Cerebellar nuclear complex (tissue), 1 donor: ENCODE results near the gene ZNF341.
"Not testable (repeated sequence)": the region's sequence is repeated elsewhere in the genome, so short reads cannot be mapped to it uniquely, and the experiment has no call there.

Experiments used
- DNase-seq, 2 experiments: peaks; one replicate each; lab custom pipeline; 2025; lab: John Stamatoyannopoulos, UW

Gene ZNF341

GRCh38 chr20:33731693-33732165, at the start of gene ZNF341:
TSS of gene ZNF341 (plus strand) at chr20:33731996. CDS start at chr20:33732022, 26 bp downstream.
- peak in 1 of 2 experiments; percentile 4 for DNase-seq

GRCh38 chr20:33684533-33685327, 47.1 kb upstream of the ZNF341 start:
- DNase-seq: no peak

- no peak for DNase-seq
These were observed 46.3 kb upstream of the ZNF341 start for GRCh38 chr20:33685328-33686099.

GRCh38 chr20:33686100-33686983, 45.5 kb upstream of the ZNF341 start, which contains the start of gene E2F1:
TSS of gene E2F1 (minus strand) at chr20:33686385. CDS start at chr20:33686264, 121 bp downstream.
- DNase-seq: peak in 1 of 2 experiments; percentile 75

GRCh38 chr20:33686984-33687366, 44.8 kb upstream of the ZNF341 start:
- no peak for DNase-seq

DNA sequence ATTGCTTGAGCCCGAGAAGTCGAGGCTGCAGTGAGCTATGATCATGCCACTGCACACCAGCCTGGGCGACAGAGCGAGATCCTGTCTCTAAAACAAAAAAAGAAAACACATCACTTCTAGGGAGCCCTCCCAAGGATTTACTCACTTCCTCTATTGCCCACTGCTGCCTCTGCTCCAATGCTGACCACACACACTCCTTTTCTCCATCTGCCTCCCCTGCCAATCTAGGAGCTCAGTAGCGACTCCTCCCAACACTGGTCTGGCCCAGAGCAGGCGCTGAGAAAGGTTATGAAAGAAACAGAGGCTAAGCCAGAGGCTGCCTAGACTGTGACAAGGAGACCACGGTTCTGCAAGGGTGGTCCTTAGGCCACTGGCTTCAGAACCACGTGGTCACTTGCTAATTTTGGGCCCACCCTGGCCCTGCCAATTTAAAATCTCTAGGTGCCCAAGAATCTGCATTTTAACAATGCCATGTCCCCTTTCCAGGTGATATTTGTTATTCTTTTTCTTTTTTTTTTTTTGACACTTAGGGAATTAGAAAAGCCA, 44.4 kb upstream of the ZNF341 start:
- no peak for DNase-seq

DNA sequence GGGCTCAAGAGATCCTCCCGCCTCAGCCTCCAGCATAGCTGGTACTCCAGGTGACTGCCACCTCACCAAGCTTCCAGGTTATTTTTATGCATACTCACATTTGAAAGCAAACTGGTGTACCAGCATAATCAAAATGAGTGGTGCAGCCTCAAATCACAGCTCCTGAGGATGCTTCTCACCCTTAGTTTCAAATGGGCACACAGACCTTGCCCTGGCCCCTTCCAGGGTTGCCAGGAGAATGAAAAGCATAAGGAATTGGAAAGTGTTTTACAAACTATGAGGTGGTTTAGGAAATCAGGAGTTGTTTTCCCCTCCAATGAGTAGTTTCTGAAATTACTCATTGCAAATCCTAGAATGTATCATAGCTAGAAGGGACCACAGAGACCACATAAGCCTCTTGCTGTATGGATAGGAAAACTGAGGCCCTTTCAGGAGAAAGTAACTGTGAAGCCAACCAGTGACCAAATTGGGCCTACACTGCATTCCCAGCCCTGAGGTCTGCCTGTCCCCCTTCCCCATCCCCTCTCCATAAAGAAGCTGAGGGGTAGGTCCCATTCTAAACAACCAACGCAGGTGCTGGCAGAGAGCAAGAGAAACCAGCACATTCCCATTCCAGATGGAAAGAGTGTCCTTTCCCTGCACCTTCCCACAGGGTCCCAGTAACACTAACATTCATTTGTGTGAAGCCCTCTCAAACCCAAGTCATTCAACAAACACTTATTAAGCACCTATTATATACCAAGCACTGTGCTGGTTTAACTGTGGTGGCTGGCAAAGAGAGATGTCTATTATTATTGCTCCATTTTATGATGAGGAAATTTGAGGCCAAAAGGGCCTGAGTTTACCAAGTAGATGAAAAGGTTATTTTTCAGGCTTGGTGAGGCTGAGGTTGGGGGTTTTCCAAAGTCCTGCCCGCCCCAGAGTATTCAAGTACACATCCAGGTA, 43.5 kb upstream of the ZNF341 start:
- no peak for DNase-seq

- DNase-seq: no peak
These were observed 42.8 kb upstream of the ZNF341 start for GRCh38 chr20:33688938-33689424.

DNA sequence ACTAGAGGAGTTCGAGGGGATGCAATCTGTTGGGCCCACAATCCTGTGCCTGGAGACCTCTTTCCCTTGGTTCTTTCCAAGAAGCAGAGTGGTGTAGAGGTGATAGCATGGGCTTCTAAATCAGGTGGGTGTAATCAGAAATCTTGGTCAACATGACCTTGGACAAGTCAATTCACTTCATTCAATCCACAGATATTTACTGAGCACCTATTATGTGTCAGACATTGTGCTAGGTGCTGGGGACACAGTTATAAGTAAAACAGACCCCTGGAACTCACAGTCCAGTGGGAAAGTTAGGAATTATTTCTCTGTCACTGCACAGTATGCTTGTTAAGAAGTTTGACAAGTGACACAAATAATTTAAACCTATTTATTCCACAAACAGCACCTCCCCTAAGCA, 42.3 kb upstream of the ZNF341 start:
- DNase-seq: no peak

DNA sequence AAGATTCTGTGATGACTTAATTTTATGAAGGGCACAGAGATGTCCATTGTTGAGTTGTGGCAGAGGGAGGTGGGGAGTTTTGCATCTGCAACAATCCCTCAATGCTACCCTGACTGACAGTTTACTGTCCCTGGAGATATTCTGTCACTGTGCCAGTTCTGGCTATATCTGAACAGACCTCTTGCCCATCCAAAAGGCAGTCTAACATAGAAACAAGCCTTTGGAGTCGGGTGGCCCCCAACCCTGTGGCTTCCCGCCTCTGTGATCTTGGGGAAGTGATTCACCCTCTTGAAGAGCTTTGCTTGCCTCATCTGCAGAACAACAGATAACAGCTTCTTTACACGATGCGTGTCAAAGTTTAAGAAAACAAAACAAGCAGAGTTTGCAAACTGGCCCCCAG, 41.8 kb upstream of the ZNF341 start:
- DNase-seq: no peak

DNA sequence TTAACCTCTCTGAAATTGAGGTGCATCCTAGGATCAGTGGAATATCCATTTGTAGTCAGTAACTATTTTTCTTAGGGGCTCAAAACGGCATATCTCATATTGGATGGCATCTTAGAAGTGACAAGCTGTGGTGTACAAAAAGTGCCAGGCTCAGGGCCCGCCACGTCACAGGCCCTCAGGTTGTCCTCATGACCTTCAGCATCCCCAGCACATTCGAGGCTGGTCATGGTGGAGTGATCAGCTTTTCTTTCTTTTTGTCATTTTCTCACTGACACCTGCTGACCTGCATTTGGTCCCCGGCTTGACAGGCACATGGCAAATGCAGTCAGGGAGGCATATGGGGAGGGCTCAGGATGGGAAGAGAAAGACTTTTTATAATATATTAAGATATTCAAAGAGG, 38.5 kb upstream of the ZNF341 start:
- no peak for DNase-seq

DNA sequence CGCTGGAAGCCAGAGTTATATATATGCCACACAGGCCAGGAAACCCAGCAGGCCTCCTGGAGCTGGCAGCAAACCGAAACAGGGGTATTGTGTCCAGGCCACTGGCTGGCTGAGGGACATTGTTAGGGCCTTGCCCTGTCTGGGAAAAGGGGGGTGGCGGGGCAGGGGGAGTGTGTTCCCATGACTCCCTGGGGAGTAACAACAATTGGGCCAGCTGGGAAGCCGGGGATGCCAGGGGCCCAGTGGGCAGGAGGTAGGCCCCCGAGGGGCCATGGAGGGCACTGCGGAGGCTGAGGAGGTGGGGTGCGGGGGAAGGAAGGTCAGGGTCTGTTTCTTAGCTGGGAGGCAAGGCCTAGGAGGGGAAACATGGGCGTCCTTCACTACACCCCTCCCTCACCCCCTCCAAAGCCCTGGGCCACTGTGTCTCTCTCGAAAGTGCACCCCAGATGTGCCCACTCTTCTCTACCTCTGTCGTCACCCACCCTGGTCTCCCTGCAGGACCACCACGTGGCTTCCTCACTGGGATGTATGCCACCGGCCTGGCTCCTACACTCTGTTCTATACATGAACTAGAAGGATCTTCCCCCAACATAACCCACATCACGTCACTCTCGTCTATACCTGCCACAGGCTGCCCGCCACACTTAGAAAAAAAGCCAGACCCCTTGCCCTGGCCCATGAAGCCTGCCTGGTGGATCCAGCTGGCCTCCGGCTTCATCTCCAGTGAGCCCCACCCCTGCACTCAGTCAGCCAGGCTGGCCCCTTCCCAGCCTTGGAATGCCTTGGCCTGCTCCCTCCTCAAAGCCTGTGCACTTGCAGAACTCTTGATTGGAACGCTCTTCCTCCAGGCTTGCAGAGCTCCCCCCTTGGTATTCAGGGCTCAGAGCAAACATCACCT, 37.8 kb upstream of the ZNF341 start:
- DNase-seq: no peak

DNA sequence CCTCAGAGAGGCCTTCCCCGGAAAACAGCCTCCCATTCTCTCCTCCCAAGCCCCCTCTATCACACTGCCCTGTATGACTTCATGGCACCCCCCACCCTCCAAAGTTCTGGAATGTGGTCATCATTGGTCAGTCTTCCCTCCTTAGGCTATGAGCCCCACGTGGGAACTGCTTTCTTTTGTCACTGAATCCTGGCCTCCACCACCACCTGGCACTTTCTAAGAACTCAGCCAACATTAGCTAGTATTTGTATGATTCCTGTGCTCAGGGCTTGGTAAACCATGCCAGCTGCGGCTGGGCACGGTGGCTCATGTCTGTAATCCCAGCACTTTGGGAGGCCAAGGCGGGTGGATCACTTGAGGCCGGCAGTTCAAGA, 37.2 kb upstream of the ZNF341 start:
- DNase-seq: no peak

DNA sequence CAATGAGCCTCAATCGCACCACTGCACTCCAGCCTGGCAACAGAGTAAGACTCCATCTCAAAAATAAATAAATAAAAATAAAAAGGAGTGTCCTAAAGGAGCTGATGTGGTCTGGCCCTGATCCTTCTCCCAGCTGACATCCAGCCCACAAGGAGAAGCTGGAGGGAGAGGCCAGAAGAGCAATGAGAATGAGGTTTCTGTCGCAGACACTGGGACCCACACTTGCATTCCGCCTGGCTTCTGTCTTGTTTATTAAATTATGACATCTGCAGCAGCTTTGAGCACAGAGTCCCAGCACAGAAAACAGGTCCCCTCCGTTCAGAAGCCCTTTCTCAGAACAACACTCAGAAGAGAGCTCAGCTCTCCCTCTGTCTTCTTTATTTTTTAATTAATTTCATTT, 35.3 kb upstream of the ZNF341 start:
- DNase-seq: no peak

- DNase-seq: no peak
These were observed 34.7 kb upstream of the ZNF341 start for GRCh38 chr20:33697129-33697528.

GRCh38 chr20:33698966-33699365, 32.8 kb upstream of the ZNF341 start:
- not testable (repeated sequence) for DNase-seq

DNA sequence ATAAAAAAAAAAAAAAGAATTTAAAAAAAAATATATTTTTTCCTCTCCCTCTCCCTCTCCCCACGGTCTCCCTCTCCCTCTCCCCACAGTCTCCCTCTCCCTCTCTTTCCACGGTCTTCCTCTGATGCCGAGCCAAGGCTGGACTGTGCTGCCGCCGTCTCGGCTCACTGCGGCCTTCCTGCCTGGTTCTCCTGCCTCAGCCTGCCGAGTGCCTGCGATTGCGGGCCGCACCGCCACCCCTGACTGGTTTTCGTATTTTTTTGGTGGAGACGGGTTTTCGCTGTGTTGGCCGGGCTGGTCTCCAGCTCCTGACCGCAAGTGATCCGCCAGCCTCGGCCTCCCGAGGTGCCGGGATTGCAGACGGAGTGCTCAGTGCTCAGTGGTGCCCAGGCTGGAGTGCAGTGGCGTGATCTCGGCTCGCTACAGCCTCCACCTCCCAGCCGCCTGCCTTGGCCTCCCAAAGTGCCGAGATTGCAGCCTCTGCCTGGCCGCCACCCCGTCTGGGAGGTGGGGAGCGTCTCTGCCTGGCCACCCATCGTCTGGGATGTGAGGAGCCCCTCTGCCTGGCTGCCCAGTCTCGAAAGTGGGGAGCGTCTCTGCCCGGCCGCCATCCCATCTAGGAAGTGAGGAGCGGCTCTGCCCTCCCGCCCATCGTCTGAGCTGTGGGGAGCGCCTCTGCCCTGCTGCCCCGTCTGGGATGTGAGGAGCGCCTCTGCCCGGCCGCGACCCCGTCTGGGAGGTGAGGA, 30.9 kb upstream of the ZNF341 start:
- not testable (repeated sequence) for DNase-seq

DNA sequence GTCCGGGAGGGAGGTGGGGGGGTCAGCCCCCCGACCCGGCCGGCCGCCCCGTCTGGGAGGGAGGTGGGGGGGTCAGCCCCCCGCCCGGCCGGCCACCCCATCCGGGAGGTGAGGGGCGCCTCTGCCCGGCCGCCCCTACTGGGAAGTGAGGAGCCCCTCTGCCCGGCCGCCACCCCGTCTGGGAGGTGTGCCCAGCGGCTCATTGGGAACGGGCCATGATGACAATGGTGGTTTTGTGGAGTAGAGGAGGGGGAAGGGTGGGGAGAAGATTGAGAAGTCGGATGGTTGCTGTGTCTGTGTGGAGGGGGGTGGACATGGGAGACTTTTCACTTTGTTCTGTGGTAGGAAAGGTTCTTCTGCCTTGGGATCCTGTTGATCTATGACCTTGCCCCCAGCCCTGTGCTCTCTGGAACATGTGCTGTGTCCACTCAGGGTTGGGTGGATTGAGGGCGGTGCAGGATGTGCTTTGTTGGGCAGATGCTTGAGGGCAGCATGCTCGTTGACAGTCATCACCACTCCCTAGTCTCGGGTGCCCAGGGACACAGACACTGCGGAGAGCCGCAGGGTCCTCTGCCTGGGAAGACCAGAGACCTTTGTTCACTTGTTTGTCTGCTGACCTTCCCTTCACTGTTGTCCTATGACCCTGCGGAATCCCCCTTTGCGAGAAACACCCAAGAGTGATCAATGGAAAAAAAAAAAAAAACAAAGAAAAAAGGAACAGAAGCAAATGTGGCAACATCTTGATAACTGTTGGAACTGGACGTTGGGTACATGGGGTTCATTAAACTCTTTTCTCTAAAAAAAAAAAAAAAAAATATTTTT, 30.0 kb upstream of the ZNF341 start:
- DNase-seq: no peak
